SK-N-SH treated with all-trans-retinoic acid at 6 μM for 48 hours (cell line): ENCODE data around the gene CEP250.

Experiments
- GLIS3 ChIP-seq: fragments of 250-450 bp; sonication (Bioruptor Pico); IDR thresholded peaks from 2 replicates; pipeline ENCODE4 v1.5.0; 2020; ENCODE audit warnings: mild to moderate bottlenecking, moderate library complexity
- OSR1 ChIP-seq: fragments of 250-450 bp; sonication (Bioruptor Pico); IDR thresholded peaks from 2 replicates; pipeline ENCODE4 v1.8.0; 2022; ENCODE audit warnings: moderate library complexity, mild to moderate bottlenecking, inconsistent platforms
- RARB ChIP-seq: fragments of 250-450 bp; sonication (Bioruptor Pico); IDR thresholded peaks from 2 replicates; pipeline ENCODE4 v1.8.0; 2021; ENCODE audit warnings: mild to moderate bottlenecking, moderate library complexity
- SNAI2 ChIP-seq: fragments of 250-450 bp; sonication (Bioruptor Pico); IDR thresholded peaks from 2 replicates; pipeline ENCODE4 v1.5.0; 2020; ENCODE audit warnings: mild to moderate bottlenecking, moderate library complexity
- ZC3H10 ChIP-seq: fragments of 250-450 bp; sonication (Bioruptor Pico); IDR thresholded peaks from 2 replicates; pipeline ENCODE4 v1.5.1; 2021; ENCODE audit warnings: mild to moderate bottlenecking, moderate library complexity
- TF ChIP-seq, protein P1 (sequence below): fragments of 250-450 bp; sonication (Bioruptor Pico); IDR thresholded peaks from 2 replicates; pipeline ENCODE4 v1.8.0; 2020; ENCODE audit warnings: mild to moderate bottlenecking, moderate library complexity, borderline replicate concordance
- TF ChIP-seq, protein P2 (sequence below): fragments of 250-450 bp; sonication (Bioruptor Pico); IDR thresholded peaks from 2 replicates; pipeline ENCODE4 v1.5.1; 2020; ENCODE audit warnings: low read depth, mild to moderate bottlenecking, moderate library complexity

DNA sequence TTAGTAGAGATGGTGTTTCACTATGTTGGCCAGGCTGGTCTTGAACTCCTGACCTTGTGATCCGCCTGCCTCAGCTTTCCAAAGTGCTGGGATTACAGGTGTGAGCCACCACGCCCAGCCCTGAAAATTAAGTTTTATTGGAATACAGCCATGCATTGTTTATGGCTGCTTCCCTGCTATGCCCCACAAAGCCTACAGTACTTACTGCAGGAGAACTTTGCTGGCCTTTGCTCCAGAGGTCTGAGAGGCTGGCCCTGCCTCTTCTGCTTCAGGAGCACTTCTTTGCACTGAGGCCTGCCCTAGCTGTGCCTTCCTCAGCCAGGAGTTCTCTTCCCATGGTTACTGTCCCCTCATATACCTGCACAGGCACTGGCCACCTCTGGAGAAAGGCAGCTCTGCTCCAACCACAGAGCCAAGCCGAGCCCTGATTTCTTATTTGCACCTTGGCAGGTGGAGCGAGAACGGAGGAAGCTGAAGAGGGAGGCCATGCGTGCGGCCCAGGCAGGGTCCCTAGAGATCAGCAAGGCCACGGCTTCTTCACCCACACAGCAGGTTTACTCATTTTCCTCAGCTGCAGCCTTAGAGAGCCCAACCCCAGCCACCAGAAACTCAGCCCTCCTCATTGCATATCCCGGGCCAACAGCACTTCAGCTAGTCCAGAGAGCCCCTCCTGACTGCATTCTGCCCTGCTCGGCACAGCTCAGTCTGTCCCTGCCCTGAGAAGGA is 53.3 kb downstream of the CEP250 start:
- TF ChIP-seq RARB (CRISPR knock-in tag) (no peak), ZC3H10 (CRISPR knock-in tag) (no peak), OSR1 (CRISPR knock-in tag) (no peak), GLIS3 (CRISPR knock-in tag) (no peak), SNAI2 (CRISPR knock-in tag) (no peak)
- TF ChIP-seq, protein P1, sequence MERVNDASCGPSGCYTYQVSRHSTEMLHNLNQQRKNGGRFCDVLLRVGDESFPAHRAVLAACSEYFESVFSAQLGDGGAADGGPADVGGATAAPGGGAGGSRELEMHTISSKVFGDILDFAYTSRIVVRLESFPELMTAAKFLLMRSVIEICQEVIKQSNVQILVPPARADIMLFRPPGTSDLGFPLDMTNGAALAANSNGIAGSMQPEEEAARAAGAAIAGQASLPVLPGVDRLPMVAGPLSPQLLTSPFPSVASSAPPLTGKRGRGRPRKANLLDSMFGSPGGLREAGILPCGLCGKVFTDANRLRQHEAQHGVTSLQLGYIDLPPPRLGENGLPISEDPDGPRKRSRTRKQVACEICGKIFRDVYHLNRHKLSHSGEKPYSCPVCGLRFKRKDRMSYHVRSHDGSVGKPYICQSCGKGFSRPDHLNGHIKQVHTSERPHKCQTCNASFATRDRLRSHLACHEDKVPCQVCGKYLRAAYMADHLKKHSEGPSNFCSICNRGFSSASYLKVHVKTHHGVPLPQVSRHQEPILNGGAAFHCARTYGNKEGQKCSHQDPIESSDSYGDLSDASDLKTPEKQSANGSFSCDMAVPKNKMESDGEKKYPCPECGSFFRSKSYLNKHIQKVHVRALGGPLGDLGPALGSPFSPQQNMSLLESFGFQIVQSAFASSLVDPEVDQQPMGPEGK (CRISPR knock-in tag): no peak
- TF ChIP-seq, protein P2, sequence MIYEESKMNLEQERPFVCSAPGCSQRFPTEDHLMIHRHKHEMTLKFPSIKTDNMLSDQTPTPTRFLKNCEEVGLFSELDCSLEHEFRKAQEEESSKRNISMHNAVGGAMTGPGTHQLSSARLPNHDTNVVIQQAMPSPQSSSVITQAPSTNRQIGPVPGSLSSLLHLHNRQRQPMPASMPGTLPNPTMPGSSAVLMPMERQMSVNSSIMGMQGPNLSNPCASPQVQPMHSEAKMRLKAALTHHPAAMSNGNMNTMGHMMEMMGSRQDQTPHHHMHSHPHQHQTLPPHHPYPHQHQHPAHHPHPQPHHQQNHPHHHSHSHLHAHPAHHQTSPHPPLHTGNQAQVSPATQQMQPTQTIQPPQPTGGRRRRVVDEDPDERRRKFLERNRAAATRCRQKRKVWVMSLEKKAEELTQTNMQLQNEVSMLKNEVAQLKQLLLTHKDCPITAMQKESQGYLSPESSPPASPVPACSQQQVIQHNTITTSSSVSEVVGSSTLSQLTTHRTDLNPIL (CRISPR knock-in tag): no peak
